Coronary artery (tissue), 2 donors: ENCODE results near the gene CABLES1.

ENCODE experiments used
- DNase-seq: peaks from one replicate; pipeline ENCODE4 v3.0.0-alpha.2; 2017; ENCODE audit warnings: low spot score
- H3K27ac ChIP-seq, 2 donors: fragments of 200-600 bp; sonication (generic); one replicate each; pipeline ENCODE4 v1.5.1; 2016 to 2019
- H3K4me3 ChIP-seq: fragments of 200-600 bp; sonication (generic); 2 replicates; pipeline ENCODE4 v1.5.1; 2016; ENCODE audit warnings: mild to moderate bottlenecking, moderate library complexity
- CTCF ChIP-seq: fragments of 200-600 bp; sonication (generic); IDR thresholded peaks from one replicate; pipeline ENCODE4 v1.5.1; 2019; ENCODE audit warnings: antibody characterized with exemption

The CABLES1 gene

GRCh38 chr18:23244401-23244800 lies 109.1 kb downstream of the CABLES1 start:
- no peak for DNase-seq
- Histone ChIP-seq H3K27ac (no peak overlapping the region), H3K4me3 (no peak overlapping the region)
- TF ChIP-seq CTCF = no peak

GRCh38 chr18:23245461-23245860 lies 110.2 kb downstream of the CABLES1 start:
- no peak for DNase-seq
- no peak for TF ChIP-seq CTCF
- no peak overlapping the region for H3K27ac ChIP-seq
- H3K4me3 ChIP-seq = no peak overlapping the region

GRCh38 chr18:23247331-23247730 lies 112.0 kb downstream of the CABLES1 start:
- no peak for TF ChIP-seq CTCF
- Histone ChIP-seq H3K4me3 (no peak overlapping the region), H3K27ac (no peak overlapping the region)
- DNase-seq = no peak

- no peak for DNase-seq
- no peak overlapping the region for H3K27ac ChIP-seq
- TF ChIP-seq CTCF = no peak
- H3K4me3 ChIP-seq = no peak overlapping the region
Observed at GRCh38 chr18:23247896-23248295, 112.6 kb downstream of the CABLES1 start.

- DNase-seq = no peak
- TF ChIP-seq CTCF = no peak
- no peak overlapping the region for H3K4me3 ChIP-seq
- H3K27ac ChIP-seq = no peak overlapping the region
Observed at GRCh38 chr18:23248826-23249225, 113.5 kb downstream of the CABLES1 start.

- H3K27ac ChIP-seq = no peak overlapping the region
- no peak for DNase-seq
Observed at GRCh38 chr18:23249348-23249747, 114.1 kb downstream of the CABLES1 start.

More at GRCh38 chr18:23249348-23249747, 114.1 kb downstream of the CABLES1 start:
- no peak for TF ChIP-seq CTCF
- H3K4me3 ChIP-seq = no peak overlapping the region
